ENCODE results near the gene RPL36. TPM values are rescaled to one million over a fixed set of nuclear protein-coding genes. Genes with fewer than 3 reads are reported as not detected.
"Not testable (repeated sequence)": the region's sequence is repeated elsewhere in the genome, so short reads cannot be mapped to it uniquely, and the experiment has no call there.

The RPL36 gene
- total and polyA plus RNA-seq, 5 donors from 2014 or later: 984 to 2,703 (median 1,992) TPM

- not testable (repeated sequence) for H3K4me1 ChIP-seq (ENCODE audit: control insufficient read depth, insufficient read depth, low read length, poor library complexity, severe bottlenecking); H3K36me3 Mint-ChIP-seq; H3K27me3 Mint-ChIP-seq; H3K27ac Mint-ChIP-seq; H3K4me1 Mint-ChIP-seq; H3K36me3 ChIP-seq (ENCODE audit: control insufficient read depth, insufficient read depth, low read length); H3K9me3 ChIP-seq (ENCODE audit: control insufficient read depth in 2 of 2, low read length in 2 of 2); H3K4me3 Mint-ChIP-seq; H3K4me3 ChIP-seq (ENCODE audit: low read depth, low read length); H3K27me3 ChIP-seq (ENCODE audit: control insufficient read depth, insufficient read depth, low read length); H3K9me3 Mint-ChIP-seq; ATAC-seq (ENCODE audit: low read depth in 2 of 2); DNase-seq; H3K27ac ChIP-seq (ENCODE audit: insufficient read depth, low read length, poor library complexity, severe bottlenecking)
These were observed 43.1 kb downstream of the RPL36 start for GRCh38 chr19:5733172-5733571.

DNA sequence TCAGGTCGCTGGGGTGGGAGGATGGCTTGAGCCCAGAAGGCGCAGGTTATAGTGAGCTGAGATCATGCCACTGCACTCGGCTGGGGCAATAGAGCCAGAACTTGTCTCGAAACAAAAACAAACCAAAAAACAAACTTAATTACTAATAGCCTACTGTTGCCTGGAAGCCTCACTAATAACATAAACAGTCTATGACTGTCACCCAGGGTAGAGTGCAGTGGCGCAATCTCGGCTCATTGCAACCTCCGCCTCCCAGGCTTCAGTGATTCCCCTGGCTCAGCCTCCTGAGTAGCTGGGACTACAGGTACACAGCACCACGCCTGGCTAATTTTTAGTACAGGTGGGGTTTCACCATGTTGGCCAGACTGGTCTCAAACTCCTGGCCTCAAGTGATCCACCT, 48.3 kb downstream of the RPL36 start:
- H3K4me1 ChIP-seq (ENCODE audit: control insufficient read depth, insufficient read depth, low read length, poor library complexity, severe bottlenecking): no peaks in the 10 kb centered on the region
- no peak overlapping the region for H3K4me3 Mint-ChIP-seq
- H3K9me3 ChIP-seq (ENCODE audit: control insufficient read depth in 2 of 2, low read length in 2 of 2): no peaks in the 10 kb centered on the region
- H3K27ac Mint-ChIP-seq: no peak overlapping the region
- ATAC-seq (ENCODE audit: low read depth in 2 of 2) (no peak), DNase-seq (no peak)
- H3K36me3 ChIP-seq (ENCODE audit: control insufficient read depth, insufficient read depth, low read length): no peaks in the 10 kb centered on the region
- no peak overlapping the region for H3K27ac ChIP-seq (ENCODE audit: insufficient read depth, low read length, poor library complexity, severe bottlenecking)
- H3K27me3 ChIP-seq (ENCODE audit: control insufficient read depth, insufficient read depth, low read length): no peaks in the 10 kb centered on the region
- no peaks in the 10 kb centered on the region for H3K36me3 Mint-ChIP-seq
- no peaks in the 10 kb centered on the region for H3K4me1 Mint-ChIP-seq
- H3K9me3 Mint-ChIP-seq: peaks cover 0 to 4% (median 0%) of the 10 kb centered on the region in 7 donors
- peaks cover 4% of the 10 kb centered on the region for H3K27me3 Mint-ChIP-seq
- no peak overlapping the region for H3K4me3 ChIP-seq (ENCODE audit: low read depth, low read length)

Other genes starting within 250 kb of the RPL36 start
- gene ZNRF4, start 234.9 kb upstream of the RPL36 start, total RNA-seq: not detected
- gene ZNRF4, start 234.9 kb upstream of the RPL36 start, polyA plus RNA-seq: not detected
- gene TINCR, start 122.3 kb upstream of the RPL36 start, total RNA-seq: 3.1 TPM
- not detected for gene TINCR, start 122.3 kb upstream of the RPL36 start, polyA plus RNA-seq
- 271 TPM for gene SAFB2, start 67.5 kb upstream of the RPL36 start, total RNA-seq
- 10 to 100 TPM; 23.0 to 26.1 (median 23.3) TPM for gene SAFB2, start 67.5 kb upstream of the RPL36 start, polyA plus RNA-seq
- gene SAFB, start 67.2 kb upstream of the RPL36 start, total RNA-seq: 204 TPM
- 10 to 100 TPM; 36.9 to 56.2 (median 45.9) TPM for gene SAFB, start 67.2 kb upstream of the RPL36 start, polyA plus RNA-seq
- 21.2 TPM for gene MICOS13, start 9.8 kb upstream of the RPL36 start, total RNA-seq
- gene MICOS13, start 9.8 kb upstream of the RPL36 start, polyA plus RNA-seq: 100 to 1,000 TPM in 2 of 4 donors, 10 to 100 TPM in 2; 90.6 to 110 (median 100) TPM
- 2.4 TPM for gene HSD11B1L, start 9.3 kb upstream of the RPL36 start, total RNA-seq
- gene HSD11B1L, start 9.3 kb upstream of the RPL36 start, polyA plus RNA-seq: 1 to 10 TPM; 1.8 to 3.0 (median 2.3) TPM
- 67.6 TPM for gene LONP1, start 29.9 kb downstream of the RPL36 start, total RNA-seq
- 10 to 100 TPM; 16.4 to 22.8 (median 20.3) TPM for gene LONP1, start 29.9 kb downstream of the RPL36 start, polyA plus RNA-seq
- gene CATSPERD, start 30.3 kb downstream of the RPL36 start, total RNA-seq: not detected
- under 1 TPM in 1 of 4 donors, not detected in 3; 0.17 TPM for gene CATSPERD, start 30.3 kb downstream of the RPL36 start, polyA plus RNA-seq
- gene PRR22, start 94.5 kb downstream of the RPL36 start, total RNA-seq: 3.5 TPM
- gene PRR22, start 94.5 kb downstream of the RPL36 start, polyA plus RNA-seq: not detected
- 129 TPM for gene DUS3L, start 100.9 kb downstream of the RPL36 start, total RNA-seq
- 10 to 100 TPM; 25.4 to 38.3 (median 31.8) TPM for gene DUS3L, start 100.9 kb downstream of the RPL36 start, polyA plus RNA-seq
- gene NRTN, start 114.8 kb downstream of the RPL36 start, total RNA-seq: not detected
- gene NRTN, start 114.8 kb downstream of the RPL36 start, polyA plus RNA-seq: under 1 TPM in 2 of 4 donors, not detected in 2; 0.21 to 0.68 TPM
- gene FUT6, start 149.4 kb downstream of the RPL36 start, total RNA-seq: not detected
- not detected for gene FUT6, start 149.4 kb downstream of the RPL36 start, polyA plus RNA-seq
- gene FUT3, start 161.2 kb downstream of the RPL36 start, total RNA-seq: not detected
- gene FUT3, start 161.2 kb downstream of the RPL36 start, polyA plus RNA-seq: not detected
- gene FUT5, start 180.2 kb downstream of the RPL36 start, total RNA-seq: 3.7 TPM
- gene FUT5, start 180.2 kb downstream of the RPL36 start, polyA plus RNA-seq: under 1 TPM in 2 of 4 donors, not detected in 2; 0.11 to 0.14 TPM
- 120 TPM for gene NDUFA11, start 213.5 kb downstream of the RPL36 start, total RNA-seq
- gene NDUFA11, start 213.5 kb downstream of the RPL36 start, polyA plus RNA-seq: 100 to 1,000 TPM; 408 to 499 (median 465) TPM
- gene VMAC, start 214.6 kb downstream of the RPL36 start, total RNA-seq: 25.0 TPM
- gene VMAC, start 214.6 kb downstream of the RPL36 start, polyA plus RNA-seq: 1 to 10 TPM; 4.9 to 9.5 (median 7.5) TPM
- gene CAPS, start 224.0 kb downstream of the RPL36 start, total RNA-seq: 38.8 TPM
- gene CAPS, start 224.0 kb downstream of the RPL36 start, polyA plus RNA-seq: 1 to 10 TPM; 1.2 to 3.1 (median 2.8) TPM